KOPT-K1 (cell line): ENCODE results near the gene SYS1.

Experiments used
- H3K27ac ChIP-seq: fragments of 200-600 bp; sonication (generic); 2 replicates; pipeline ENCODE4 v1.5.1; 2016; ENCODE audit warnings: antibody characterized with exemption, mild to moderate bottlenecking, low read depth, low read length; ENCODE audit not compliant: poor library complexity, severe bottlenecking
- H3K36me3 ChIP-seq: fragments of 200-600 bp; sonication (generic); 2 replicates; pipeline ENCODE4 v1.5.1; 2017; ENCODE audit warnings: antibody characterized with exemption, mild to moderate bottlenecking, low read length, moderate library complexity; ENCODE audit not compliant: insufficient read depth
- H3K9me3 ChIP-seq: fragments of 200-600 bp; sonication (generic); 2 replicates; pipeline ENCODE4 v1.5.1; 2017; ENCODE audit warnings: antibody characterized with exemption, low read length, mild to moderate bottlenecking; ENCODE audit not compliant: insufficient read depth, poor library complexity, severe bottlenecking

The SYS1 gene

GRCh38 chr20:45362804-45363610 is at the start of gene SYS1:
SYS1 (plus strand) TSS chr20:45363156; CDS start chr20:45363532, 376 bp downstream.
- peak within 1 kb of the TSS; percentile 88 for H3K27ac ChIP-seq
- no peaks in the 10 kb centered on the region for H3K9me3 ChIP-seq
- peaks cover 28% of the 10 kb centered on the region for H3K36me3 ChIP-seq

GRCh38 chr20:45313943-45314342 is 49.0 kb upstream of the SYS1 start:
- no peaks in the 10 kb centered on the region for H3K9me3 ChIP-seq
- no peak overlapping the region for H3K27ac ChIP-seq
- H3K36me3 ChIP-seq, result no peaks in the 10 kb centered on the region

- Histone ChIP-seq H3K27ac (no peak overlapping the region), H3K36me3 (no peaks in the 10 kb centered on the region), H3K9me3 (no peaks in the 10 kb centered on the region)
These were observed 47.3 kb upstream of the SYS1 start for GRCh38 chr20:45315672-45316071.

- no peak overlapping the region for H3K27ac ChIP-seq
- H3K9me3 ChIP-seq, result no peaks in the 10 kb centered on the region
- no peaks in the 10 kb centered on the region for H3K36me3 ChIP-seq
These were observed 46.5 kb upstream of the SYS1 start for GRCh38 chr20:45316150-45317080.

- Histone ChIP-seq H3K36me3 (no peaks in the 10 kb centered on the region), H3K27ac (no peak overlapping the region), H3K9me3 (no peaks in the 10 kb centered on the region)
These were observed 45.1 kb upstream of the SYS1 start for GRCh38 chr20:45317826-45318225.

GRCh38 chr20:45318386-45318939 is 44.5 kb upstream of the SYS1 start:
- H3K36me3 ChIP-seq, result no peaks in the 10 kb centered on the region
- no peaks in the 10 kb centered on the region for H3K9me3 ChIP-seq
- H3K27ac ChIP-seq, result peak overlapping the region; percentile 26

GRCh38 chr20:45318948-45319347 is 44.0 kb upstream of the SYS1 start:
- no peaks in the 10 kb centered on the region for H3K9me3 ChIP-seq
- H3K36me3 ChIP-seq, result no peaks in the 10 kb centered on the region
- H3K27ac ChIP-seq, result peak overlapping the region; percentile 26

GRCh38 chr20:45320948-45321595 is 41.9 kb upstream of the SYS1 start:
- Histone ChIP-seq H3K36me3 (no peaks in the 10 kb centered on the region), H3K27ac (no peak overlapping the region), H3K9me3 (no peaks in the 10 kb centered on the region)

GRCh38 chr20:45322952-45323383 is 40.0 kb upstream of the SYS1 start:
- no peaks in the 10 kb centered on the region for H3K36me3 ChIP-seq
- no peak overlapping the region for H3K27ac ChIP-seq
- no peaks in the 10 kb centered on the region for H3K9me3 ChIP-seq

GRCh38 chr20:45323731-45324130 is 39.2 kb upstream of the SYS1 start:
- Histone ChIP-seq H3K27ac (no peak overlapping the region), H3K9me3 (no peaks in the 10 kb centered on the region), H3K36me3 (no peaks in the 10 kb centered on the region)

- Histone ChIP-seq H3K27ac (no peak overlapping the region), H3K36me3 (no peaks in the 10 kb centered on the region)
These were observed 37.6 kb upstream of the SYS1 start for GRCh38 chr20:45325371-45325770.

GRCh38 chr20:45328451-45328850 is 34.5 kb upstream of the SYS1 start:
- Histone ChIP-seq H3K9me3 (no peaks in the 10 kb centered on the region), H3K36me3 (no peaks in the 10 kb centered on the region), H3K27ac (no peak overlapping the region)

More at GRCh38 chr20:45325371-45325770, 37.6 kb upstream of the SYS1 start:
- no peaks in the 10 kb centered on the region for H3K9me3 ChIP-seq

GRCh38 chr20:45329497-45330319 is 33.2 kb upstream of the SYS1 start:
- Histone ChIP-seq H3K36me3 (no peaks in the 10 kb centered on the region), H3K27ac (no peak overlapping the region), H3K9me3 (no peaks in the 10 kb centered on the region)

- no peaks in the 10 kb centered on the region for H3K9me3 ChIP-seq
- H3K36me3 ChIP-seq, result no peaks in the 10 kb centered on the region
- H3K27ac ChIP-seq, result no peak overlapping the region
These were observed 32.5 kb upstream of the SYS1 start for GRCh38 chr20:45330476-45330875.
